OCI-LY1 (cell line): ENCODE measurements around the gene CANT1.

Source experiments
- H2AFZ ChIP-seq: fragments of 200-600 bp; sonication (generic), shearing (Covaris generic); 2 replicates; pipeline ENCODE4 v1.6.0; 2014; ENCODE audit warnings: antibody characterized with exemption, mild to moderate bottlenecking, low read length
- H3F3A ChIP-seq: fragments of 200-600 bp; sonication (generic), shearing (Covaris generic); 2 replicates; pipeline ENCODE4 v1.6.0; 2014; ENCODE audit warnings: mild to moderate bottlenecking, antibody characterized with exemption, low read length, moderate library complexity; ENCODE audit not compliant: insufficient read depth
- H3K27ac ChIP-seq: fragments of 200-600 bp; sonication (generic); 2 replicates; pipeline ENCODE4 v1.5.1; 2014; ENCODE audit warnings: low read length, mixed run types, mild to moderate bottlenecking, low read depth; ENCODE audit not compliant: poor library complexity, severe bottlenecking
- H3K27me3 ChIP-seq: fragments of 200-600 bp; sonication (generic); 2 replicates; pipeline ENCODE4 v1.6.0; 2014; ENCODE audit warnings: antibody characterized with exemption, mild to moderate bottlenecking, low read length, moderate library complexity; ENCODE audit not compliant: insufficient read depth
- H3K36me3 ChIP-seq: fragments of 200-600 bp; sonication (generic); 2 replicates; pipeline ENCODE4 v1.6.1; 2014; ENCODE audit warnings: mild to moderate bottlenecking, antibody characterized with exemption, low read length, moderate library complexity, mixed read lengths; ENCODE audit not compliant: insufficient read depth
- H3K4me1 ChIP-seq: fragments of 200-600 bp; sonication (generic); 2 replicates; pipeline ENCODE4 v1.5.1; 2014; ENCODE audit warnings: mild to moderate bottlenecking, low read length, moderate library complexity; ENCODE audit not compliant: insufficient read depth, severe bottlenecking
- H3K4me2 ChIP-seq: fragments of 200-600 bp; sonication (generic), shearing (Covaris generic); 2 replicates; pipeline ENCODE4 v1.6.1; 2014; ENCODE audit warnings: low read length
- H3K4me3 ChIP-seq: fragments of 200-600 bp; sonication (generic); 2 replicates; pipeline ENCODE4 v1.5.1; 2014; ENCODE audit warnings: low read length, low read depth, mild to moderate bottlenecking, mixed read lengths; ENCODE audit not compliant: poor library complexity, severe bottlenecking
- H3K79me2 ChIP-seq: fragments of 200-600 bp; shearing (Covaris generic); 2 replicates; pipeline ENCODE4 v1.6.1; 2016; ENCODE audit warnings: mixed run types, low read length, mixed read lengths; ENCODE audit not compliant: insufficient read depth
- H3K9ac ChIP-seq: fragments of 200-600 bp; sonication (generic), shearing (Covaris generic); 2 replicates; pipeline ENCODE4 v1.6.1; 2014; ENCODE audit warnings: mild to moderate bottlenecking, low read length, mixed read lengths
- H3K9me2 ChIP-seq: fragments of 200-600 bp; sonication (generic), shearing (Covaris generic); 2 replicates; pipeline ENCODE4 v1.6.1; 2014; ENCODE audit warnings: low read depth, mild to moderate bottlenecking, low read length, mixed read lengths
- H3K9me3 ChIP-seq: fragments of 200-600 bp; shearing (Covaris generic); 2 replicates; pipeline ENCODE4 v1.6.1; 2014; ENCODE audit warnings: low read length, mixed read lengths
- H4K20me1 ChIP-seq: fragments of 200-600 bp; sonication (generic), shearing (Covaris generic); 2 replicates; pipeline ENCODE4 v1.6.0; 2016; ENCODE audit warnings: mild to moderate bottlenecking, low read length; ENCODE audit not compliant: insufficient read depth
- EZH2 ChIP-seq: fragments of 200-600 bp; sonication (generic), shearing (Covaris generic); IDR thresholded peaks from 2 replicates; pipeline ENCODE4 v1.8.0; 2017; ENCODE audit warnings: borderline replicate concordance, mixed run types, mild to moderate bottlenecking, antibody characterized with exemption, low read length, moderate library complexity, mixed read lengths
- TF ChIP-seq, protein P1 (sequence below): fragments of 200-600 bp; sonication (generic), shearing (Covaris generic); IDR thresholded peaks from 2 replicates; pipeline ENCODE4 v1.5.1; 2017; ENCODE audit warnings: mild to moderate bottlenecking, antibody characterized with exemption, low read length, moderate library complexity, mixed read lengths

Gene CANT1

GRCh38 chr17:78995761-78996451, 13.7 kb downstream of the CANT1 start:
- H3K4me3 ChIP-seq = no peak overlapping the region
- H3K79me2 ChIP-seq = no peaks in the 10 kb centered on the region
- no peaks in the 10 kb centered on the region for H4K20me1 ChIP-seq
- no peak overlapping the region for H3K9ac ChIP-seq
- H3K27me3 ChIP-seq = no peaks in the 10 kb centered on the region
- H3K9me3 ChIP-seq = no peaks in the 10 kb centered on the region
- no peak overlapping the region for H2AFZ ChIP-seq
- TF ChIP-seq EZH2 = no peak
- TF ChIP-seq, protein P1, sequence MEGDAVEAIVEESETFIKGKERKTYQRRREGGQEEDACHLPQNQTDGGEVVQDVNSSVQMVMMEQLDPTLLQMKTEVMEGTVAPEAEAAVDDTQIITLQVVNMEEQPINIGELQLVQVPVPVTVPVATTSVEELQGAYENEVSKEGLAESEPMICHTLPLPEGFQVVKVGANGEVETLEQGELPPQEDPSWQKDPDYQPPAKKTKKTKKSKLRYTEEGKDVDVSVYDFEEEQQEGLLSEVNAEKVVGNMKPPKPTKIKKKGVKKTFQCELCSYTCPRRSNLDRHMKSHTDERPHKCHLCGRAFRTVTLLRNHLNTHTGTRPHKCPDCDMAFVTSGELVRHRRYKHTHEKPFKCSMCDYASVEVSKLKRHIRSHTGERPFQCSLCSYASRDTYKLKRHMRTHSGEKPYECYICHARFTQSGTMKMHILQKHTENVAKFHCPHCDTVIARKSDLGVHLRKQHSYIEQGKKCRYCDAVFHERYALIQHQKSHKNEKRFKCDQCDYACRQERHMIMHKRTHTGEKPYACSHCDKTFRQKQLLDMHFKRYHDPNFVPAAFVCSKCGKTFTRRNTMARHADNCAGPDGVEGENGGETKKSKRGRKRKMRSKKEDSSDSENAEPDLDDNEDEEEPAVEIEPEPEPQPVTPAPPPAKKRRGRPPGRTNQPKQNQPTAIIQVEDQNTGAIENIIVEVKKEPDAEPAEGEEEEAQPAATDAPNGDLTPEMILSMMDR = no peak
- no peaks in the 10 kb centered on the region for H3K9me2 ChIP-seq
- H3K4me2 ChIP-seq = no peak overlapping the region
- H3K4me1 ChIP-seq = no peaks in the 10 kb centered on the region
- peaks cover 58% of the 10 kb centered on the region for H3K36me3 ChIP-seq
- no peak overlapping the region for H3K27ac ChIP-seq
- H3F3A ChIP-seq = no peaks in the 10 kb centered on the region

DNA sequence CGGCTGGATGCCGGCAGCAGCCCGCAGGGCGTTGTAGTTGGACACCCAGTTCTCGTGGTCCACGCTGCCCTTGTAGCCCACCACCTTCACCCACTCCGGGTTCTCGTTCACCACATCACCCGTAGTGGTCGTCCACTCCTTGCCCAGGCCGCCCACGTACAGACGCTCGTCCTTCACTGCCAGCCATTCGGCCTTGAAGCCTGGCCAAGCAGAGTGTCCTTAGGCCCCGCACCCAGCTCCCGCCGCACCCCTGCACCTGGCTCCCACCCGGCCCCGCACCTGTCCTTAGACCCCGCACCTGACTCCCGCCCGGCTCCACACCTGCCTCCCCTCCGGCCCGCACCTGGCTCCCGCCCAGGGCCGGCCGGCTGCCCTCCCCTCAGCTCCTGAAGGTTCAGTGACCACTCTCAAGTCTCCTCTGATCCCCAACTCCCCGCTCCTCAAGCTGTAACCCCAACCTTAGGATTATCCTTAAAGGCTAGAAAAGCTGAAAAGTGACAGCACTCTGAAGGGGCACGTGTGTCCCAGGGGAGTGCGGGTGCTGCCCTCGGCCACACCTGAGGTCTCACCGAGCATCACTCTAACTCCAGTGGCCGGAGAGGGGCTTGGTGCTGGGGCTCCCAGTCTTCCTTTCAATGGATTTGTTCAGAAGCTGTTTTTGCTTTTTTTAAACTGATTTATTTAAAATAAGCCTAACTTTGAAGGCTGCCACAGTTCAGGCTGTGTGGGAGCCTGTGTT, 14.4 kb downstream of the CANT1 start:
- Histone ChIP-seq H3K36me3 (peaks cover 65% of the 10 kb centered on the region), H3K4me1 (no peaks in the 10 kb centered on the region), H3K27me3 (no peaks in the 10 kb centered on the region), H3K9ac (no peak overlapping the region), H3F3A (no peaks in the 10 kb centered on the region), H2AFZ (no peak overlapping the region), H3K9me2 (no peaks in the 10 kb centered on the region), H3K4me2 (no peak overlapping the region), H3K9me3 (no peaks in the 10 kb centered on the region), H4K20me1 (no peaks in the 10 kb centered on the region), H3K27ac (no peak overlapping the region), H3K79me2 (no peaks in the 10 kb centered on the region), H3K4me3 (no peak overlapping the region)
- no peak for TF ChIP-seq EZH2
- TF ChIP-seq, protein P1 = no peak

- Histone ChIP-seq H3K4me2 (no peak overlapping the region), H4K20me1 (no peaks in the 10 kb centered on the region)
These were observed 15.4 kb downstream of the CANT1 start for GRCh38 chr17:78993981-78994671.

More at GRCh38 chr17:78993981-78994671, 15.4 kb downstream of the CANT1 start:
- Histone ChIP-seq H3K79me2 (no peaks in the 10 kb centered on the region), H3K27ac (no peak overlapping the region), H3K4me1 (no peaks in the 10 kb centered on the region), H3K27me3 (no peaks in the 10 kb centered on the region), H3F3A (no peaks in the 10 kb centered on the region), H3K9me3 (no peaks in the 10 kb centered on the region), H3K9ac (no peak overlapping the region), H3K4me3 (no peak overlapping the region), H3K9me2 (no peaks in the 10 kb centered on the region), H3K36me3 (peaks cover 67% of the 10 kb centered on the region), H2AFZ (no peak overlapping the region)
- TF ChIP-seq, protein P1 = no peak
- TF ChIP-seq EZH2 = no peak
